Ishikawa (cell line): Measurements from ENCODE around the gene C16orf92.

ENCODE experiments used
- CEBPB ChIP-seq: IDR thresholded peaks from 2 replicates; pipeline ENCODE4 v1.6.1; 2012
- CREB1 ChIP-seq: IDR thresholded peaks from 2 replicates; pipeline ENCODE4 v1.6.1; 2012; ENCODE audit warnings: low read depth
- EGR1 ChIP-seq: IDR thresholded peaks from 2 replicates; pipeline ENCODE4 v1.6.1; 2012
- EP300 ChIP-seq: IDR thresholded peaks from 2 replicates; pipeline ENCODE4 v1.6.1; 2012; ENCODE audit warnings: borderline replicate concordance
- FOXM1 ChIP-seq: IDR thresholded peaks from 2 replicates; pipeline ENCODE4 v1.6.1; 2012; ENCODE audit warnings: low read depth, borderline replicate concordance
- NFIC ChIP-seq: IDR thresholded peaks from 2 replicates; pipeline ENCODE4 v1.6.1; 2012
- RAD21 ChIP-seq: IDR thresholded peaks from 2 replicates; pipeline ENCODE4 v1.6.1; 2012; ENCODE audit warnings: low read depth
- TAF1 ChIP-seq: IDR thresholded peaks from 2 replicates; pipeline ENCODE4 v1.6.1; 2012; ENCODE audit warnings: low read depth, mild to moderate bottlenecking
- TCF12 ChIP-seq: IDR thresholded peaks from 2 replicates; pipeline ENCODE4 v1.6.1; 2012; ENCODE audit warnings: low read depth
- TEAD4 ChIP-seq: IDR thresholded peaks from 2 replicates; pipeline ENCODE4 v1.6.1; 2012
- YY1 ChIP-seq: IDR thresholded peaks from 2 replicates; pipeline ENCODE4 v1.6.1; 2012; ENCODE audit warnings: low read depth
- ZBTB7A ChIP-seq: IDR thresholded peaks from 2 replicates; pipeline ENCODE4 v1.6.1; 2012; ENCODE audit warnings: low read depth
- TF ChIP-seq, protein P1 (sequence below): IDR thresholded peaks from 2 replicates; pipeline ENCODE4 v1.6.1; 2012
- TF ChIP-seq, protein P2 (sequence below): IDR thresholded peaks from 2 replicates; pipeline ENCODE4 v1.6.1; 2012; ENCODE audit warnings: low read depth, mild to moderate bottlenecking
- TF ChIP-seq, protein P3 (sequence below): IDR thresholded peaks from 2 replicates; pipeline ENCODE4 v1.6.1; 2012

Gene C16orf92

DNA sequence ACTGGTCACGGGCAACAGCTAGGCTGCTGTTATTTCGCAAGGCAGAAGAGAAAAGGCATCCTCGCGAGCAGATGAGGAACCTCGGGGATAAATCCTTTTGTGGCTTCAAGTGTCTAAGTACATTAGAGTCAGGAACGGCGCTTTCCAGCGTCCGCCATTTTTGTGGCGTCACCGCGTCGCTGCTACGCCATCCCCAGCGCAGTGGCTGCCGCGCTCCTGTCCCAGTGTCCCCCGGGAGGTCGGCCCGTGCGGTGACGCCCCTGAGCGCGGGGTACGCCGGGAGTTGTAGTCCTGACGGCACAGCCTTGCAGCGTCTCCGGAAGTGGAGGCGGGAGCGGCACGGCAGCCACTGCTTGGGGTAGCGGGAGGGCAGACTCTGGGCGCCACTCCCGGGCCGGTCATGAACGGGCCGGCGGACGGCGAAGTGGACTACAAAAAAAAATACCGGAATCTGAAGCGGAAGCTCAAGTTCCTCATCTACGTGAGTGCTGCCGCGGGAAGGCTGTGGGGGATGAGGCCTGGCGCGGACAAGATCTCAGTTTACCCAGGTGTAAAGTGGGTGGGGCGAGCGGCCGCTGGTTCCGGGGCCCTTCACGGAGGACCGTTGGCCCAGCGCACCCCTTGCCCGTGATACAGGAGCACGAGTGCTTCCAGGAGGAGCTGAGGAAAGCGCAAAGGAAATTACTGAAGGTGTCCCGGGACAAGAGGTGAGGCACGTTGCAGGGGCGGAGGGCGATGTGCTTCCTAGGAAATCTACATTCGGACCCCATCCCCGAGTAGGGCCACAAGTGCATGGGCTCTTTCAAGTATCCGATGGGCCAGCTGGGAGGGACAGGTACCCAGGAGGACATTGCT is 26.9 kb upstream of the C16orf92 start, which contains the start of gene INO80E:
Gene INO80E (plus strand): TSS at position 331 of the 855 bp plus-strand sequence. CDS start 70 bp downstream, at position 401.
- TF ChIP-seq CREB1 (peak; percentile 91), YY1 (peak; percentile 95), TEAD4 (no peak), EP300 (no peak; the same call in 1 of the 2 replicates), TCF12 (peak; percentile 30; the same call in 1 of the 2 replicates), FOXM1 (0 out of 2 replicates have a peak, but pooled peaks have one; percentile 19), ZBTB7A (no peak; the same call in 1 of the 2 replicates), RAD21 (no peak; the same call in 1 of the 2 replicates), CEBPB (peak; percentile 19; the same call in 1 of the 2 replicates), EGR1 (peak; percentile 74), TAF1 (peak; percentile 94), NFIC (no peak; the same call in 1 of the 2 replicates)
- TF ChIP-seq, protein P1, sequence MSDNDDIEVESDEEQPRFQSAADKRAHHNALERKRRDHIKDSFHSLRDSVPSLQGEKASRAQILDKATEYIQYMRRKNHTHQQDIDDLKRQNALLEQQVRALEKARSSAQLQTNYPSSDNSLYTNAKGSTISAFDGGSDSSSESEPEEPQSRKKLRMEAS, result no peak
- TF ChIP-seq, protein P2, sequence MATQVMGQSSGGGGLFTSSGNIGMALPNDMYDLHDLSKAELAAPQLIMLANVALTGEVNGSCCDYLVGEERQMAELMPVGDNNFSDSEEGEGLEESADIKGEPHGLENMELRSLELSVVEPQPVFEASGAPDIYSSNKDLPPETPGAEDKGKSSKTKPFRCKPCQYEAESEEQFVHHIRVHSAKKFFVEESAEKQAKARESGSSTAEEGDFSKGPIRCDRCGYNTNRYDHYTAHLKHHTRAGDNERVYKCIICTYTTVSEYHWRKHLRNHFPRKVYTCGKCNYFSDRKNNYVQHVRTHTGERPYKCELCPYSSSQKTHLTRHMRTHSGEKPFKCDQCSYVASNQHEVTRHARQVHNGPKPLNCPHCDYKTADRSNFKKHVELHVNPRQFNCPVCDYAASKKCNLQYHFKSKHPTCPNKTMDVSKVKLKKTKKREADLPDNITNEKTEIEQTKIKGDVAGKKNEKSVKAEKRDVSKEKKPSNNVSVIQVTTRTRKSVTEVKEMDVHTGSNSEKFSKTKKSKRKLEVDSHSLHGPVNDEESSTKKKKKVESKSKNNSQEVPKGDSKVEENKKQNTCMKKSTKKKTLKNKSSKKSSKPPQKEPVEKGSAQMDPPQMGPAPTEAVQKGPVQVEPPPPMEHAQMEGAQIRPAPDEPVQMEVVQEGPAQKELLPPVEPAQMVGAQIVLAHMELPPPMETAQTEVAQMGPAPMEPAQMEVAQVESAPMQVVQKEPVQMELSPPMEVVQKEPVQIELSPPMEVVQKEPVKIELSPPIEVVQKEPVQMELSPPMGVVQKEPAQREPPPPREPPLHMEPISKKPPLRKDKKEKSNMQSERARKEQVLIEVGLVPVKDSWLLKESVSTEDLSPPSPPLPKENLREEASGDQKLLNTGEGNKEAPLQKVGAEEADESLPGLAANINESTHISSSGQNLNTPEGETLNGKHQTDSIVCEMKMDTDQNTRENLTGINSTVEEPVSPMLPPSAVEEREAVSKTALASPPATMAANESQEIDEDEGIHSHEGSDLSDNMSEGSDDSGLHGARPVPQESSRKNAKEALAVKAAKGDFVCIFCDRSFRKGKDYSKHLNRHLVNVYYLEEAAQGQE, result no peak; the same call in 1 of the 2 replicates
- TF ChIP-seq, protein P3, sequence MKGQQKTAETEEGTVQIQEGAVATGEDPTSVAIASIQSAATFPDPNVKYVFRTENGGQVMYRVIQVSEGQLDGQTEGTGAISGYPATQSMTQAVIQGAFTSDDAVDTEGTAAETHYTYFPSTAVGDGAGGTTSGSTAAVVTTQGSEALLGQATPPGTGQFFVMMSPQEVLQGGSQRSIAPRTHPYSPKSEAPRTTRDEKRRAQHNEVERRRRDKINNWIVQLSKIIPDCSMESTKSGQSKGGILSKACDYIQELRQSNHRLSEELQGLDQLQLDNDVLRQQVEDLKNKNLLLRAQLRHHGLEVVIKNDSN, result peak; percentile 8; the same call in 1 of the 2 replicates

DNA sequence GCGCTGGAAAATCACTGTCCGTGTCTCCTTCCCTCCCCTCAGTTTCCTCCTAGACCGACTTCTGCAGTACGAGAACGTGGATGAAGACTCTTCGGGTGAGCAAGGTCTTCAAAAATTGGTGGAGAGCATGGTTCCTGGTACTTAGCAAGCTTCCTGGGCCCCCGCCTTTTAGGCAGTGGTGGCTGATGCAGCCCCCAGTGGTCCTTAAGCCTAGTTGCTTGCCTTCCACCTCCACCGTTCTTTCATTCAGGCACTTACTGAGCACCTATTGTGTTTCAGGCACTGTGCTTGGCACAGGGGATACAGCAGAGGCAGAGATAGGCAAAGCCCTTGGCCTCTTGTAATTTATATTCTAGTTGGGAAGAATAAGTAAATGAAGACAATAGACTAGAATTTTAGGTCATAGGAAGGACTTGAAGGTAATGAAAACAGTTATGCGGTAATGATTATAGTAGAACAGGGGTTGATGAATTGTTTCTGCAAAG is 26.2 kb upstream of the C16orf92 start:
- TF ChIP-seq EP300, result no peak
- no peak for TF ChIP-seq CEBPB
- no peak for TF ChIP-seq FOXM1
- TF ChIP-seq, protein P2, result no peak
- no peak for TF ChIP-seq YY1
- TF ChIP-seq RAD21, result no peak
- TF ChIP-seq TAF1, result no peak
- TF ChIP-seq CREB1, result no peak
- TF ChIP-seq ZBTB7A, result no peak
- no peak for TF ChIP-seq NFIC
- TF ChIP-seq, protein P3, result no peak
- TF ChIP-seq, protein P1, result no peak

DNA sequence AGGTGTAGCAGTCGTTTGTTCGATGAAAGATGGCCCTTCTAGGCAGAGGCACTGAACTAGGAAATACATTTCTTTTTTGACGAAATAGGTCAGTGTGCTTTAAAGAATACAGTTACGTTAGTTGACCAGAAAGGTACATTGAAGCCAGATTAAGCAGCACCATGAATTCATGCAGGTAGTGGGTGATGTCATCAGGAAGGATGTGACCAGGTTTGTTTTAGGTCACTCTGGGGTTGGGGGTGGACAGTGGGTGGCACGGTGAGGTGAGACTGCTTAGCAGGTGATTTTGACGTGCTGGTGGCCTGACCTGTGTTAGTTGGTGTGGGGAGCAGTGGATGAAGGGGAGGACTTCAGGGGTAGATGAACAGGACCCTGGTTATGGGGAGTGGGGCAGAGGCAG is 23.4 kb upstream of the C16orf92 start:
- TF ChIP-seq CEBPB, result no peak

DNA sequence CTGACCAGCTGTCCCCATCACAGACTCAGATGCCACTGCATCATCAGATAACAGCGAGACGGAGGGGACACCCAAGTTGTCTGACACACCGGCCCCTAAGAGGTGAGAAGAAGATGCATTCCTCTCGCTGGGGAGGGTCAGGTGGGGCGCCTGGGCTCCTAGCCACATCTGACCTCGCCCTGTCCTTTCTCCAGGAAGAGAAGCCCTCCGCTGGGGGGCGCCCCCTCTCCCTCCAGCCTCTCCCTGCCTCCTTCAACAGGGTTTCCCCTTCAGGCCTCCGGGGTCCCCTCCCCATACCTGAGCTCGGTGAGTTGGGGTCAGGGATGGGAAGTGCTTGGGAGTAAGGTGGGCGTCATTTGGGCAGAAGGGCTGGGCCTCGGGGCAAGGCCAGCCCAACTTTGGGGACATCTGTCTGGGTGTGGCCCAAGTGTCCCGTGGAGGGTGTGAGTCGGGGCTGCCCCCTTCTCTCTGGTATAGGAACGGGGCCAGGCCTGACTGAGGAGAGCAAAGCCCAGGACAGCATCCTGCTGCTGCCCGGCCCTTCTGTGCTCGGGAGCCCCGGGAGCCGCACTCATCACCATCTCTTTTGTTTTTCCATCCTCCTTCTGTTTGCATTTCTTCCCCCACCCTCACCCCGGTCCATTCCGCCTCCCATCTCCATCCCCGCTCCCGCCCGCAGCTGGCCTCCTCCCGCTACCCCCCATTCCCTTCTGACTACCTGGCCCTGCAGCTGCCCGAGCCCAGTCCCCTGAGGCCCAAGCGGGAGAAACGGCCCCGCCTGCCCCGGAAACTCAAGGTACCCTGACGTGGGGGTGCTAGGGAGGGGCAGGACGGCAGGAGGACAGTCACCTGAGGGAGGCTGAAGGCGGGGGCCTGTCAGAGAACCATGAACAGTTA is 22.0 kb upstream of the C16orf92 start:
- TF ChIP-seq YY1, result no peak

DNA sequence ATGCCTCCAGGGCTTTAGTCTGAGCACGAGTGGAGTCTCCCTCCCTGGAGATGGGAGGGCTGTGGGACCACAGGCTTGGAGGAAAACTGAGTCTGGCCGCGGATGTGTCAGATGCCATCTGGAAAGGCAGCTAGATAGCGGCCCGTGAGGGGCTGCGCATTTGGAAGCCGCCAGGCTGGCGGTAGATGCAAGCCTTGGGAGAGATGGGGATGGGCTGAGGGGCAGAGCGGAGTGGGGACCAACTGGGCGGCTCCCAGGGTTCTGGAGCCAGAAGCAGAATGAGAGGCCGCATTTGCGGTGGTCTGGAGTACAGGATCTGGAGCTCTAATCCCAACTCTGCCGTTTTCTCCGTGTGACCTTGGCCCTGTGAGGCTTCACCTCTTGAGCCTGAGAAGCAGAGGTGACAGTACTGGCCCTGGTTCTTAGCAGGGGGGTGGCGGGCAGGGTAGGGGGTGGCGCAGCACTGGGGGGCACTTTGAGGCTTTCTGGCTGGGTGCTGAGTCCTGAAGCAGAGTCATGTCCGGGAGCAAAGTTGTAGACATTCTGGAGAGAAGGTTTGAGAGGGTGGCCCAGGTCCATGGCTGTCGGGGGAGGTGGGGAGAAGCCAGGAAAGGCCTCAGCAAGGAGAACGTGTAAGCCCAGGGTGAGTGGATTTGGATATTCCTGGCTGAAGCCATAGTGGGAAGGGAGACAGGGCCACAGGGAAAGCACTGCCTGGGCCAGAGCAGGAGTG is 20.2 kb upstream of the C16orf92 start:
- TF ChIP-seq ZBTB7A (no peak), TCF12 (no peak), TEAD4 (no peak), NFIC (no peak), CREB1 (no peak), YY1 (no peak)
- TF ChIP-seq, protein P2, result no peak
